ENCODE data around the gene ST8SIA6. TPM values are rescaled to one million over a fixed set of nuclear protein-coding genes. Genes with fewer than 3 reads are reported as not detected.

ST8SIA6 gene
- total RNA-seq, 1 donor from 2014 or later, result 0.52 TPM

- no peak overlapping the region for H3K4me3 ChIP-seq (ENCODE audit: low read length in 3 of 3)
- peaks cover 4 to 15% (median 8%) of the 10 kb centered on the region in 3 donors for H3K27me3 ChIP-seq (ENCODE audit: control insufficient read depth in 3 of 3, insufficient read depth in 3 of 3, low read length in 3 of 3)
- no peak overlapping the region for H3K27ac ChIP-seq (ENCODE audit: low read depth, low read length)
- H3K9me3 ChIP-seq (ENCODE audit: control insufficient read depth in 3 of 3, low read length in 3 of 3), result peaks cover 0 to 2% (median 0%) of the 10 kb centered on the region in 3 donors
- no peak overlapping the region for H3K9ac ChIP-seq (ENCODE audit: low read depth in 1 of 3, low read length in 3 of 3)
- no peaks in the 10 kb centered on the region for H3K36me3 ChIP-seq (ENCODE audit: control insufficient read depth in 3 of 3, insufficient read depth in 3 of 3, low read length in 3 of 3)
- H3K4me1 ChIP-seq (ENCODE audit: control insufficient read depth in 3 of 3, insufficient read depth in 3 of 3, low read length in 3 of 3), result no peaks in the 10 kb centered on the region
These were observed 25.9 kb downstream of the ST8SIA6 start for GRCh38 chr10:17428351-17429097.

- H3K27ac ChIP-seq (ENCODE audit: low read depth, low read length), result no peak overlapping the region
These were observed 26.6 kb downstream of the ST8SIA6 start for GRCh38 chr10:17427666-17428350.

DNA sequence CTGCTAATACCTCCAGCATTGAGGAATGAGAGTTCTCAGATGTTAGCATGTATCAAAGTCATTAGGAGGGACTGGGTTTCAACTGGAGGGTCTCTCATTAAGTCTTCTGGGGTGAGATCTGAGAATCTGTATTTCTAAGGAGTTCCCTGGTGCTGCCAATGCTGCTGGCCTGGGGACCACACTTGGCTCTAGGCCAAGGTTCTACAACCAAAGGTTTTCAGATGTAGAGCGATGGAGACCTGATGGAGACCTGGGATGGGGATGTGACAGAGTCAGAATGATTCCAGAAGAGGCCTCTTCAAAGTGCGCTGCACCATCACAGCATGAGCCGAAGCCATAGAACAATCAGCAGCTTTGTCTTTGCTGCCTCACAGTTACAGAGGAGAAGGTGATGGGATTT, 27.2 kb downstream of the ST8SIA6 start:
- no peaks in the 10 kb centered on the region for H3K36me3 ChIP-seq (ENCODE audit: control insufficient read depth in 3 of 3, insufficient read depth in 3 of 3, low read length in 3 of 3)
- H3K4me1 ChIP-seq (ENCODE audit: control insufficient read depth in 3 of 3, insufficient read depth in 3 of 3, low read length in 3 of 3), result no peaks in the 10 kb centered on the region
- H3K4me3 ChIP-seq (ENCODE audit: low read length in 3 of 3), result no peak overlapping the region
- peaks cover 0 to 2% (median 0%) of the 10 kb centered on the region in 3 donors for H3K9me3 ChIP-seq (ENCODE audit: control insufficient read depth in 3 of 3, low read length in 3 of 3)
- H3K27me3 ChIP-seq (ENCODE audit: control insufficient read depth in 3 of 3, insufficient read depth in 3 of 3, low read length in 3 of 3), result peaks cover 4 to 9% (median 6%) of the 10 kb centered on the region in 3 donors
- H3K27ac ChIP-seq (ENCODE audit: low read depth, low read length), result no peak overlapping the region
- H3K9ac ChIP-seq (ENCODE audit: low read depth in 1 of 3, low read length in 3 of 3), result no peak overlapping the region

More at GRCh38 chr10:17427666-17428350, 26.6 kb downstream of the ST8SIA6 start:
- no peak overlapping the region for H3K4me3 ChIP-seq (ENCODE audit: low read length in 3 of 3)
- no peaks in the 10 kb centered on the region for H3K36me3 ChIP-seq (ENCODE audit: control insufficient read depth in 3 of 3, insufficient read depth in 3 of 3, low read length in 3 of 3)
- H3K9ac ChIP-seq (ENCODE audit: low read depth in 1 of 3, low read length in 3 of 3), result no peak overlapping the region
- peaks cover 4 to 12% (median 6%) of the 10 kb centered on the region in 3 donors for H3K27me3 ChIP-seq (ENCODE audit: control insufficient read depth in 3 of 3, insufficient read depth in 3 of 3, low read length in 3 of 3)
- H3K4me1 ChIP-seq (ENCODE audit: control insufficient read depth in 3 of 3, insufficient read depth in 3 of 3, low read length in 3 of 3), result no peaks in the 10 kb centered on the region
- peaks cover 0 to 2% (median 0%) of the 10 kb centered on the region in 3 donors for H3K9me3 ChIP-seq (ENCODE audit: control insufficient read depth in 3 of 3, low read length in 3 of 3)

- Histone ChIP-seq H3K27me3 (ENCODE audit: control insufficient read depth in 3 of 3, insufficient read depth in 3 of 3, low read length in 3 of 3) (peaks cover 4 to 6% (median 5%) of the 10 kb centered on the region in 3 donors), H3K36me3 (ENCODE audit: control insufficient read depth in 3 of 3, insufficient read depth in 3 of 3, low read length in 3 of 3) (no peaks in the 10 kb centered on the region), H3K27ac (ENCODE audit: low read depth, low read length) (no peak overlapping the region), H3K4me1 (ENCODE audit: control insufficient read depth in 3 of 3, insufficient read depth in 3 of 3, low read length in 3 of 3) (no peaks in the 10 kb centered on the region), H3K4me3 (ENCODE audit: low read length in 3 of 3) (no peak overlapping the region), H3K9ac (ENCODE audit: low read depth in 1 of 3, low read length in 3 of 3) (no peak overlapping the region), H3K9me3 (ENCODE audit: control insufficient read depth in 3 of 3, low read length in 3 of 3) (peaks cover 0 to 2% (median 0%) of the 10 kb centered on the region in 3 donors)
These were observed 28.1 kb downstream of the ST8SIA6 start for GRCh38 chr10:17426263-17426750.

- Histone ChIP-seq H3K4me3 (ENCODE audit: low read length in 3 of 3) (no peak overlapping the region), H3K4me1 (ENCODE audit: control insufficient read depth in 3 of 3, insufficient read depth in 3 of 3, low read length in 3 of 3) (no peaks in the 10 kb centered on the region), H3K9me3 (ENCODE audit: control insufficient read depth in 3 of 3, low read length in 3 of 3) (peaks cover 0 to 2% (median 0%) of the 10 kb centered on the region in 3 donors), H3K36me3 (ENCODE audit: control insufficient read depth in 3 of 3, insufficient read depth in 3 of 3, low read length in 3 of 3) (no peaks in the 10 kb centered on the region), H3K9ac (ENCODE audit: low read depth in 1 of 3, low read length in 3 of 3) (no peak overlapping the region), H3K27ac (ENCODE audit: low read depth, low read length) (no peak overlapping the region), H3K27me3 (ENCODE audit: control insufficient read depth in 3 of 3, insufficient read depth in 3 of 3, low read length in 3 of 3) (peaks cover 4 to 6% (median 5%) of the 10 kb centered on the region in 3 donors)
These were observed 28.7 kb downstream of the ST8SIA6 start for GRCh38 chr10:17425584-17426262.

GRCh38 chr10:17423632-17424186, 30.7 kb downstream of the ST8SIA6 start:
- H3K9ac ChIP-seq (ENCODE audit: low read depth in 1 of 3, low read length in 3 of 3), result no peak overlapping the region

DNA sequence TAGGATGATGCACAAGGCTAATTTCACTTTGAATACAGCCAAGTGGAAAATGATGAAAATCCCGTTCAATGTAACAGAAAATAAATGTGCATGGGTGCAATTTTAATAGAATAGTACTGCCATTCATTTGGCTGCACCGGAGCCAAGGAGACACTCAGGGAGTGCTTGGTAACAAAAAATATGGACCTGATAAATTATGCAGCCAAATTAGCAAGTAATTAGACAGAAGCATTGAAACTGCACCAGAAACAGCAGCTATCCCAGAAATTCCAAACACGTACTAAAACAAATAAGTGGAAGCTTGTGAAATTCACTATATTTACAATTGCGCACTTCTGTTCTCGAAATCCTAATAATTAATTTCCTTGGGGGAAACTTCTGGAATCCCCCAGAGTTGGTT, 31.5 kb downstream of the ST8SIA6 start:
- Histone ChIP-seq H3K4me3 (ENCODE audit: low read length in 3 of 3) (no peak overlapping the region), H3K4me1 (ENCODE audit: control insufficient read depth in 3 of 3, insufficient read depth in 3 of 3, low read length in 3 of 3) (no peaks in the 10 kb centered on the region), H3K9me3 (ENCODE audit: control insufficient read depth in 3 of 3, low read length in 3 of 3) (peaks cover 0 to 2% (median 0%) of the 10 kb centered on the region in 3 donors), H3K27ac (ENCODE audit: low read depth, low read length) (no peak overlapping the region), H3K27me3 (ENCODE audit: control insufficient read depth in 3 of 3, insufficient read depth in 3 of 3, low read length in 3 of 3) (peaks cover 0 to 5% (median 2%) of the 10 kb centered on the region in 3 donors), H3K36me3 (ENCODE audit: control insufficient read depth in 3 of 3, insufficient read depth in 3 of 3, low read length in 3 of 3) (no peaks in the 10 kb centered on the region), H3K9ac (ENCODE audit: low read depth in 1 of 3, low read length in 3 of 3) (no peak overlapping the region)

More at GRCh38 chr10:17423632-17424186, 30.7 kb downstream of the ST8SIA6 start:
- no peaks in the 10 kb centered on the region for H3K36me3 ChIP-seq (ENCODE audit: control insufficient read depth in 3 of 3, insufficient read depth in 3 of 3, low read length in 3 of 3)
- H3K27me3 ChIP-seq (ENCODE audit: control insufficient read depth in 3 of 3, insufficient read depth in 3 of 3, low read length in 3 of 3), result peaks cover 2 to 5% (median 2%) of the 10 kb centered on the region in 3 donors
- no peaks in the 10 kb centered on the region for H3K4me1 ChIP-seq (ENCODE audit: control insufficient read depth in 3 of 3, insufficient read depth in 3 of 3, low read length in 3 of 3)
- peaks cover 0 to 2% (median 0%) of the 10 kb centered on the region in 3 donors for H3K9me3 ChIP-seq (ENCODE audit: control insufficient read depth in 3 of 3, low read length in 3 of 3)
- H3K4me3 ChIP-seq (ENCODE audit: low read length in 3 of 3), result no peak overlapping the region
- H3K27ac ChIP-seq (ENCODE audit: low read depth, low read length), result no peak overlapping the region

DNA sequence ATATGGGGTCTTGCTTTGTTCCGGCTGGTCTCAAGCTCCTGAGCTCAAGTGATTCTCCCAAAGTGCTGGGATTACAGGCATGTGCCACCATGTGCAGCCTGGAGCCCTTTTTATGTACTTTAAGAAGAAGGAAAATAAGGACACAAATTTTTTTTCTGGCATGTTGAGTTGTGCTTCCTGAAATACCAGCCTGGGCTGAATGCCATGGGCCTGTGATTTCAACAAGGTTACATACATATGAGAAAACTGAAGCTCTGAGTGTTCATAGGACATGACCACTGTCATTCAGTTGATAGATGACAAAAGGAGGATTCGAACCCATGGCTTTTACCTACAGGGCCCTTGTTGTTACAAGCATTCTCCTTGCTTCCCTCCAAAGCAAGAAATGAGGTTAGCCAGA, 36.1 kb downstream of the ST8SIA6 start:
- H3K9ac ChIP-seq (ENCODE audit: low read depth in 1 of 3, low read length in 3 of 3), result no peak overlapping the region
- no peaks in the 10 kb centered on the region for H3K4me1 ChIP-seq (ENCODE audit: control insufficient read depth in 3 of 3, insufficient read depth in 3 of 3, low read length in 3 of 3)
- no peaks in the 10 kb centered on the region for H3K36me3 ChIP-seq (ENCODE audit: control insufficient read depth in 3 of 3, insufficient read depth in 3 of 3, low read length in 3 of 3)
- no peak overlapping the region for H3K27ac ChIP-seq (ENCODE audit: low read depth, low read length)
- no peaks in the 10 kb centered on the region for H3K9me3 ChIP-seq (ENCODE audit: control insufficient read depth in 3 of 3, low read length in 3 of 3)
- H3K4me3 ChIP-seq (ENCODE audit: low read length in 3 of 3), result no peak overlapping the region
- H3K27me3 ChIP-seq (ENCODE audit: control insufficient read depth in 3 of 3, insufficient read depth in 3 of 3, low read length in 3 of 3), result peaks cover 0 to 3% (median 0%) of the 10 kb centered on the region in 3 donors

DNA sequence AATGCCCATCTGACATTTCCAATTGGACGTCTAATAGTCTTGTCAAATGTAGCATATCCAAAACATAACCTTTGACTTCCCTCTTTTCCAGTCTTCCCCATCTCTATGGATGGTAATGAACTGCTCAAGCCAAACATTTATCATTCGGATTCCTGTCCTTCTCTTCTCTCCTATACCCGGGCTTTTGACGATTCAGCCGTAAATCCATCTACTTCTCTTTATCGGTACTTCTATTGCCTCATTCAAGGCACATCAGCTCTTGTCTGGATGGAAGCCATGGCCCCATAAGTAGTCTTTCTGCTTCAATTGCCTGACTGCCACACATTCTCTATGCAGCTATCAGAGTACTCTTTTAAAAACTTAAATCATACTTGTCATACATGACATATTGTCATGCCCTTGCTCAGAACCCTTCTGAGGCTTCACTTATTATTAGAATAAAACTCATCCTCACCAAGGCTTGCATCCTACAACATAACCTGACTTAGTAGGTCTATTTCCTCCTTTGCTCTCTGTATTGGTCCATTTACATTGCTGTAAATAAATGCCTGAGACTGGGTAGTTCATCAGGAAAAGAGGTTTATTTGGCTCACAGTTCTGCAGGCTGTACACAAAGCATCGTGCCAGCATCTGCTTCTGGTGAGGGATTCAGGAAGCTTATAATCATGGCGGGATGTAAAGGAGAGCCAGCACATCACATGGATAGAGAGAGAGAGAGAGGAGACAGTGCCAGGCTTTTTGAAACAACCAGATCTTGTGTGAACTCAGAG, 37.8 kb downstream of the ST8SIA6 start:
- Histone ChIP-seq H3K36me3 (ENCODE audit: control insufficient read depth in 3 of 3, insufficient read depth in 3 of 3, low read length in 3 of 3) (no peaks in the 10 kb centered on the region), H3K4me3 (ENCODE audit: low read length in 3 of 3) (no peak overlapping the region), H3K4me1 (ENCODE audit: control insufficient read depth in 3 of 3, insufficient read depth in 3 of 3, low read length in 3 of 3) (no peaks in the 10 kb centered on the region), H3K27me3 (ENCODE audit: control insufficient read depth in 3 of 3, insufficient read depth in 3 of 3, low read length in 3 of 3) (peaks cover 0 to 3% (median 0%) of the 10 kb centered on the region in 3 donors), H3K9ac (ENCODE audit: low read depth in 1 of 3, low read length in 3 of 3) (no peak overlapping the region), H3K9me3 (ENCODE audit: control insufficient read depth in 3 of 3, low read length in 3 of 3) (no peaks in the 10 kb centered on the region), H3K27ac (ENCODE audit: low read depth, low read length) (no peak overlapping the region)

Measured in skeletal muscle tissue (tissue), 4 donors.